HCT116 (cell line): ENCODE data around the gene ZC3H12C. TPM values are rescaled to one million over a fixed set of nuclear protein-coding genes. Genes with fewer than 3 reads are reported as not detected.

Experiments
- ATAC-seq: fragments of 200-7000 bp; cut with Tn5 transposase; 2 replicates; pipeline ENCODE4 v1.9.1; 2020; ENCODE audit warnings: mild to moderate bottlenecking, moderate library complexity
- BruUV-seq: library from RNA; stranded (reverse); fragments of 400-500 nt; replicated peaks from 2 replicates; lab custom pipeline; 2021; lab: Mats Ljungman, UMichigan
- CTCF ChIA-PET: fragments of 300-600 bp; sonication (Branson Sonifier 250); formaldehyde crosslinking; loops from one replicate; lab custom pipeline; 2021; ENCODE audit warnings: antibody characterized with exemption; lab: Charles Lee
- POLR2A ChIA-PET: fragments of 300-600, 350-600 bp; sonication (Branson Sonifier 250); formaldehyde crosslinking; loops from one replicate; lab custom pipeline; 2021; ENCODE audit warnings: antibody characterized with exemption; lab: Charles Lee
- RAD21 ChIA-PET, 2 experiments: fragments of 300-600 bp; sonication (Branson Sonifier 250); formaldehyde crosslinking; loops; one replicate each; lab custom pipeline; 2023; ENCODE audit warnings: low total read pairs in 2 of 2; ENCODE audit not compliant: uncharacterized antibody in 2 of 2, unreplicated experiment in 2 of 2, low non-redundant PET in 1 of 2; lab: Charles Lee
- DNase-seq: peaks from one replicate; pipeline ENCODE4 v3.0.0-alpha.2; 2010; ENCODE audit warnings: low read depth, low spot score
- H2AFZ ChIP-seq: fragments of 200-600 bp; shearing (Covaris generic), sonication (generic); 2 replicates; pipeline ENCODE4 v1.6.1; 2017; ENCODE audit warnings: low read depth, mixed run types, mixed read lengths, antibody characterized with exemption, low read length; ENCODE audit not compliant: poor library complexity, severe bottlenecking
- H3K27ac ChIP-seq: 2 replicates; pipeline ENCODE4 v1.5.1; 2012; ENCODE audit warnings: low read depth, low read length
- H3K27me3 ChIP-seq: fragments of 200-600 bp; sonication (generic); 2 replicates; pipeline ENCODE4 v1.6.1; 2016; ENCODE audit warnings: mixed run types, low read length, mixed read lengths; ENCODE audit not compliant: insufficient read depth
- H3K36me3 ChIP-seq, 2 experiments: fragments of 200-500 bp in 1 of 2; fragments of 200-600 bp in 1 of 2; sonication (Bioruptor generic) in 1 of 2; sonication (generic) in 1 of 2; 2 replicates each; pipeline versions ENCODE4 v1.5.1 to v1.6.1; 2014 to 2016; ENCODE audit warnings: low read length in 2 of 2, inconsistent platforms in 1 of 2, mixed read lengths in 1 of 2, mixed run types in 1 of 2; ENCODE audit not compliant: insufficient read depth in 2 of 2, control insufficient read depth in 1 of 2
- H3K4me1 ChIP-seq, 2 experiments: fragments of 200-600 bp in 1 of 2; sonication (generic) in 1 of 2; 2 replicates each; pipeline versions ENCODE4 v1.5.1 to v1.6.1; 2012 to 2017; ENCODE audit warnings: low read length in 2 of 2, inconsistent platforms in 1 of 2, mild to moderate bottlenecking in 1 of 2, mixed read lengths in 1 of 2, mixed run types in 1 of 2, moderate library complexity in 1 of 2; ENCODE audit not compliant: insufficient read depth in 2 of 2, control insufficient read depth in 1 of 2
- H3K4me2 ChIP-seq: fragments of 200-600 bp; sonication (generic); 2 replicates; pipeline ENCODE4 v1.6.1; 2017; ENCODE audit warnings: mixed run types, low read length, mixed read lengths
- H3K4me3 ChIP-seq, 2 experiments: fragments of 200-600 bp in 1 of 2; sonication (generic) in 1 of 2; replicated peaks in 1 of 2; 2 replicates each; pipeline ENCODE4 v1.5.1; 2011 to 2016; ENCODE audit warnings: low read length in 2 of 2, control low read depth in 1 of 2, low read depth in 1 of 2, mild to moderate bottlenecking in 1 of 2, mixed read lengths in 1 of 2, mixed run types in 1 of 2
- H3K79me2 ChIP-seq: fragments of 200-600 bp; sonication (generic); 2 replicates; pipeline ENCODE4 v1.6.1; 2017; ENCODE audit warnings: mild to moderate bottlenecking, mixed run types, low read length, moderate library complexity, mixed read lengths; ENCODE audit not compliant: insufficient read depth
- H3K9ac ChIP-seq: fragments of 200-600 bp; sonication (generic); 2 replicates; pipeline ENCODE4 v1.6.1; 2016; ENCODE audit warnings: low read length, mixed read lengths
- H3K9me2 ChIP-seq: fragments of 200-600 bp; sonication (generic), shearing (Covaris generic); 2 replicates; pipeline ENCODE4 v1.6.1; 2017; ENCODE audit warnings: mixed run types, mild to moderate bottlenecking, moderate library complexity; ENCODE audit not compliant: insufficient read depth
- H3K9me3 ChIP-seq, 2 experiments: fragments of 200-500 bp in 1 of 2; fragments of 200-600 bp in 1 of 2; sonication (Bioruptor generic) in 1 of 2; sonication (generic) in 1 of 2; 2 replicates each; pipeline ENCODE4 v1.6.1; 2014 to 2017; ENCODE audit warnings: low read length in 2 of 2, mixed read lengths in 2 of 2, inconsistent platforms in 1 of 2, low read depth in 1 of 2, mild to moderate bottlenecking in 1 of 2, mixed run types in 1 of 2, moderate library complexity in 1 of 2; ENCODE audit not compliant: control insufficient read depth in 1 of 2, insufficient read depth in 1 of 2
- H4K20me1 ChIP-seq: fragments of 200-600 bp; sonication (generic), shearing (Covaris generic); 2 replicates; pipeline ENCODE4 v1.6.1; 2017; ENCODE audit warnings: mixed run types, mild to moderate bottlenecking, moderate library complexity; ENCODE audit not compliant: insufficient read depth
- EGR1 ChIP-seq: IDR thresholded peaks from 2 replicates; pipeline ENCODE4 v1.6.1; 2012; ENCODE audit warnings: low read depth
- ELF1 ChIP-seq: IDR thresholded peaks from 2 replicates; pipeline ENCODE4 v1.6.1; 2012; ENCODE audit warnings: low read depth, borderline replicate concordance
- FOSL1 ChIP-seq: IDR thresholded peaks from 2 replicates; pipeline ENCODE4 v1.6.1; 2012; ENCODE audit warnings: low read depth
- SP1 ChIP-seq: IDR thresholded peaks from 2 replicates; pipeline ENCODE4 v1.6.1; 2012; ENCODE audit warnings: low read depth
- YY1 ChIP-seq: IDR thresholded peaks from 2 replicates; pipeline ENCODE4 v1.6.1; 2011; ENCODE audit warnings: low read length, low read depth, moderate library complexity, mild to moderate bottlenecking; ENCODE audit not compliant: insufficient replicate concordance; ENCODE audit errors: extremely low read depth
- ZFX ChIP-seq: fragments of 450-650 bp; IDR thresholded peaks from 2 replicates; pipeline ENCODE4 v1.6.1; 2017
- intact Hi-C: fragments of 100-400 bp; cut with micrococcal nuclease; formaldehyde crosslinking; loops from 2 replicates; pipeline ENCODE4 v1.10.0; 2022
- total RNA-seq: library from RNA; stranded (reverse); gene quantifications from one replicate; pipeline ENCODE4 v1.2.1, GENCODE V29; 2021; ENCODE audit not compliant: unreplicated experiment

ZC3H12C gene
- total RNA-seq, 1 experiment from 2014 or later, result 10.2 TPM

- no peaks in the 10 kb centered on the region for H3K27me3 ChIP-seq
- POLR2A ChIA-PET, result no interaction called here
- H3K9me3 ChIP-seq, result no peaks in the 10 kb centered on the region
- DNase-seq, result peak; percentile 8
- no TSS peak for BruUV-seq
- H3K4me1 ChIP-seq, result peaks cover 22 to 36% of the 10 kb centered on the region in 2 experiments
- no peaks in the 10 kb centered on the region for H3K9me2 ChIP-seq
- no peak overlapping the region for H3K27ac ChIP-seq
- 0 out of 2 replicates have a peak, but pooled peaks have one; percentile 10 for TF ChIP-seq FOSL1
- no peak for TF ChIP-seq ELF1
- TF ChIP-seq EGR1, result peak; percentile 73
- TF ChIP-seq, all 23 proteins: peak for 2
- no peak for ATAC-seq
- H4K20me1 ChIP-seq, result no peaks in the 10 kb centered on the region
- peak overlapping the region; percentile 19; the same call in 1 of the 2 replicates for H3K9ac ChIP-seq
- no peaks in the 10 kb centered on the region for H3K36me3 ChIP-seq
- H3K4me3 ChIP-seq, result peak overlapping the region in 1 of 2 experiments; percentile 14; a peak in 1 of 4 replicates
- H2AFZ ChIP-seq, result no peak overlapping the region
- H3K79me2 ChIP-seq, result peaks cover 69% of the 10 kb centered on the region
- ChIA-PET RAD21 (no interaction called here), CTCF (no interaction called here)
- peak overlapping the region; percentile 85 for H3K4me2 ChIP-seq
- intact Hi-C loops, result loop anchor here (5.0 to 10.0 kb wide), 2 partner anchors 97 to 279 kb away; no protein-coding TSS in a partner anchor
Measured at GRCh38 chr11:110095554-110095953, 2.4 kb downstream of the ZC3H12C start.

- intact Hi-C loops, result loop anchor here (5.0 to 10.0 kb wide), 2 partner anchors 96 to 278 kb away; no protein-coding TSS in a partner anchor
- H3K4me2 ChIP-seq, result no peak overlapping the region; the same call in 1 of the 2 replicates
- POLR2A ChIA-PET, result no interaction called here
Measured at GRCh38 chr11:110096496-110096895, 3.3 kb downstream of the ZC3H12C start.

More at GRCh38 chr11:110096496-110096895, 3.3 kb downstream of the ZC3H12C start:
- H2AFZ ChIP-seq, result no peak overlapping the region
- no peak overlapping the region for H3K27ac ChIP-seq
- no peaks in the 10 kb centered on the region for H3K9me3 ChIP-seq
- CTCF ChIA-PET, result no interaction called here
- H3K9ac ChIP-seq, result no peak overlapping the region
- TF ChIP-seq SP1, result no peak
- no peak for TF ChIP-seq ZFX
- no peak for TF ChIP-seq YY1
- TF ChIP-seq FOSL1, result no peak
- TF ChIP-seq, all 23 proteins: peak for 0
- Histone ChIP-seq H3K4me3 (no peak overlapping the region), H3K79me2 (peaks cover 79% of the 10 kb centered on the region), H3K4me1 (peaks cover 21 to 34% of the 10 kb centered on the region in 2 experiments), H3K36me3 (no peaks in the 10 kb centered on the region), H4K20me1 (no peaks in the 10 kb centered on the region), H3K27me3 (no peaks in the 10 kb centered on the region), H3K9me2 (no peaks in the 10 kb centered on the region)
- ATAC-seq, result no peak
- no peak for DNase-seq
- no TSS peak for BruUV-seq
- RAD21 ChIA-PET, result no interaction called here
